Testis (tissue), 3 donors: ENCODE results near the gene ZMYND11. TPM values are rescaled to one million over a fixed set of nuclear protein-coding genes. Genes with fewer than 3 reads are reported as not detected.

Experiments used
- DNase-seq: peaks from one replicate; pipeline ENCODE4 v3.0.0-alpha.2; 2019
- H3K27ac ChIP-seq, 2 donors: fragments of 200-600 bp; sonication (generic); one replicate each; pipeline ENCODE4 v1.5.1; 2019
- H3K27me3 ChIP-seq: fragments of 200-600 bp; sonication (generic); one replicate; pipeline ENCODE4 v1.5.1; 2019
- H3K36me3 ChIP-seq: fragments of 200-600 bp; sonication (generic); one replicate; pipeline ENCODE4 v1.5.1; 2017; ENCODE audit warnings: low read depth; ENCODE audit errors: missing control alignments
- H3K4me1 ChIP-seq: fragments of 200-600 bp; sonication (generic); one replicate; pipeline ENCODE4 v1.5.1; 2019
- H3K4me3 ChIP-seq, 2 donors: fragments of 200-600 bp; sonication (generic); one replicate each; pipeline ENCODE4 v1.5.1; 2017 to 2019
- H3K9me3 ChIP-seq: fragments of 200-600 bp; sonication (generic); one replicate; pipeline ENCODE4 v1.5.1; 2017
- CTCF ChIP-seq, 3 experiments: fragments of 450-650 bp in 2 of 3; fragments of 200-600 bp in 1 of 3; sonication (generic) in 1 of 3; IDR thresholded peaks; one replicate each; pipeline ENCODE4 v1.5.1; 2016 to 2019; ENCODE audit warnings: antibody characterized with exemption in 3 of 3, mild to moderate bottlenecking in 2 of 3, moderate library complexity in 1 of 3
- POLR2A ChIP-seq: fragments of 450-650 bp; IDR thresholded peaks from one replicate; pipeline ENCODE4 v1.6.1; 2017; ENCODE audit warnings: antibody characterized with exemption, mild to moderate bottlenecking, moderate library complexity
- WGBS, 2 donors: methylation state at CpG; one replicate each; pipeline ENCODE4 v1.1.5; 2018; 5-methylcytosine and 5-hydroxymethylcytosine counted together
- intact Hi-C: fragments of 100-400 bp; cut with DNase I; formaldehyde crosslinking; loops from one replicate; pipeline ENCODE4 v1.15.1; 2023; ENCODE audit warnings: low total_unique reads
- polyA plus RNA-seq: library from polyadenylated mRNA; stranded (reverse); fragments of 350-450 nt; fragmentation: Illumina TruSeq; extraction: RNeasy Lipid Tissue Mini Kit (QIAGEN cat#74804); gene quantifications from one replicate; pipeline ENCODE4 v1.2.3, GENCODE V29; 2014; ENCODE audit warnings: low read depth, low replicate concordance; ENCODE audit not compliant: insufficient read depth
- total RNA-seq, 2 donors: library from RNA; depleted of rRNA; stranded (reverse); fragments of >200 nt; gene quantifications; one replicate each; pipeline ENCODE4 v1.2.3, GENCODE V29; 2016

ZMYND11 gene
- total and polyA plus RNA-seq, 3 donors from 2014 or later, result 55.8 to 66.2 (median 61.0) TPM

GRCh38 chr10:241966-242643 is 106.8 kb downstream of the ZMYND11 start:
- H3K4me1 ChIP-seq, result no peaks in the 10 kb centered on the region
- H3K4me3 ChIP-seq, result no peak overlapping the region
- TF ChIP-seq CTCF (IDR thresholded peaks at IDR 0.05) (no peak), POLR2A (no peak)
- no peaks in the 10 kb centered on the region for H3K27me3 ChIP-seq
- no peak overlapping the region for H3K27ac ChIP-seq
- peaks cover 2% of the 10 kb centered on the region for H3K36me3 ChIP-seq
- no peak for DNase-seq
- H3K9me3 ChIP-seq, result no peaks in the 10 kb centered on the region
- intact Hi-C loops, result no loop called here
- WGBS, 2 donors, result 64 to 66% methylated on average over 9 of the region's 9 CpGs

GRCh38 chr10:244227-244626 is 109.0 kb downstream of the ZMYND11 start:
- intact Hi-C loops, result no loop called here
- Histone ChIP-seq H3K9me3 (no peaks in the 10 kb centered on the region), H3K27ac (no peak overlapping the region), H3K36me3 (no peaks in the 10 kb centered on the region), H3K4me3 (no peak overlapping the region), H3K27me3 (no peaks in the 10 kb centered on the region), H3K4me1 (no peaks in the 10 kb centered on the region)
- no peak for DNase-seq
- no peak for TF ChIP-seq CTCF (IDR thresholded peaks at IDR 0.05)
- no peak for TF ChIP-seq POLR2A
- 84 to 88% methylated on average over 7 of the region's 7 CpGs for WGBS, 2 donors

GRCh38 chr10:246431-246830 is 111.2 kb downstream of the ZMYND11 start:
- intact Hi-C loops, result no loop called here
- 88 to 94% methylated on average over 9 of the region's 9 CpGs for WGBS, 2 donors
- no peak overlapping the region for H3K4me3 ChIP-seq
- no peak overlapping the region for H3K27ac ChIP-seq
- H3K27me3 ChIP-seq, result no peaks in the 10 kb centered on the region
- DNase-seq, result no peak
- H3K9me3 ChIP-seq, result no peaks in the 10 kb centered on the region
- no peak for TF ChIP-seq CTCF (IDR thresholded peaks at IDR 0.05)
- TF ChIP-seq POLR2A, result no peak
- H3K36me3 ChIP-seq, result no peaks in the 10 kb centered on the region
- H3K4me1 ChIP-seq, result no peaks in the 10 kb centered on the region

GRCh38 chr10:247480-247879 is 112.2 kb downstream of the ZMYND11 start:
- WGBS, 2 donors, result 93 to 95% methylated on average over 4 of the region's 4 CpGs
- no peak overlapping the region for H3K27ac ChIP-seq
- intact Hi-C loops, result no loop called here

More at GRCh38 chr10:247480-247879, 112.2 kb downstream of the ZMYND11 start:
- Histone ChIP-seq H3K4me1 (no peaks in the 10 kb centered on the region), H3K4me3 (no peak overlapping the region), H3K9me3 (no peaks in the 10 kb centered on the region), H3K36me3 (no peaks in the 10 kb centered on the region), H3K27me3 (no peaks in the 10 kb centered on the region)
- TF ChIP-seq POLR2A (no peak), CTCF (IDR thresholded peaks at IDR 0.05) (no peak)
- no peak for DNase-seq
